DND-41 (cell line): Measurements from ENCODE around the gene PLXNA4.

Source experiments
- CTCF ChIP-seq: IDR thresholded peaks from 2 replicates; pipeline ENCODE4 v1.5.1; 2012; ENCODE audit warnings: borderline replicate concordance, low read length, moderate library complexity, mild to moderate bottlenecking; ENCODE audit not compliant: poor library complexity, severe bottlenecking; ENCODE audit errors: extremely low read depth
- EZH2 ChIP-seq: IDR thresholded peaks from 3 replicates; pipeline ENCODE4 v1.6.1; 2012; ENCODE audit warnings: borderline replicate concordance, low read depth, mild to moderate bottlenecking, moderate library complexity, low read length, inconsistent platforms; ENCODE audit not compliant: severe bottlenecking

GRCh38 chr7:132581431-132581830 is 5.2 kb upstream of the PLXNA4 start:
- no peak for TF ChIP-seq CTCF
- TF ChIP-seq EZH2: no peak
